Measurements from ENCODE around the gene MYO16.

Gene MYO16

GRCh38 chr13:109256866-109257760, 627.7 kb downstream of the MYO16 start:
- no peak for DNase-seq
